Activated naive CD4-positive, alpha-beta T cell (primary cell): Measurements from ENCODE around the gene MYT1.
"Not testable (repeated sequence)": the region's sequence is repeated elsewhere in the genome, so short reads cannot be mapped to it uniquely, and the experiment has no call there.

ENCODE experiments used
- DNase-seq, 4 experiments: peaks; one replicate each; lab custom pipeline; 2025; lab: John Stamatoyannopoulos, UW

Gene MYT1

GRCh38 chr20:64167676-64168075 lies 3.4 kb downstream of the MYT1 start:
- no peak for DNase-seq

- DNase-seq: no peak
These were observed 4.3 kb downstream of the MYT1 start for GRCh38 chr20:64168381-64169090.

- no peak for DNase-seq
These were observed 4.9 kb downstream of the MYT1 start for GRCh38 chr20:64169091-64169560.

GRCh38 chr20:64171211-64171610 lies 7.0 kb downstream of the MYT1 start:
- no peak for DNase-seq

GRCh38 chr20:64173116-64173515 lies 8.9 kb downstream of the MYT1 start:
- DNase-seq: no peak

GRCh38 chr20:64176551-64176950 lies 12.3 kb downstream of the MYT1 start:
- no peak for DNase-seq

- no peak for DNase-seq
These were observed 12.7 kb downstream of the MYT1 start for GRCh38 chr20:64176971-64177370.

- no peak for DNase-seq
These were observed 13.1 kb downstream of the MYT1 start for GRCh38 chr20:64177384-64177783.

GRCh38 chr20:64177787-64178186 lies 13.5 kb downstream of the MYT1 start:
- DNase-seq: no peak

- not testable (repeated sequence) for DNase-seq
These were observed 14.7 kb downstream of the MYT1 start for GRCh38 chr20:64178925-64179324.

GRCh38 chr20:64179805-64180204 lies 15.6 kb downstream of the MYT1 start:
- DNase-seq: no peak

GRCh38 chr20:64180673-64181072 lies 16.4 kb downstream of the MYT1 start:
- no peak for DNase-seq

- DNase-seq: no peak
These were observed 17.1 kb downstream of the MYT1 start for GRCh38 chr20:64181391-64181790.

GRCh38 chr20:64182146-64182865 lies 18.1 kb downstream of the MYT1 start:
- no peak for DNase-seq

- no peak for DNase-seq
These were observed 19.1 kb downstream of the MYT1 start for GRCh38 chr20:64183313-64183712.

- DNase-seq: no peak
These were observed 20.5 kb downstream of the MYT1 start for GRCh38 chr20:64184795-64185194.

GRCh38 chr20:64185276-64185900 lies 21.1 kb downstream of the MYT1 start:
- no peak for DNase-seq

- no peak for DNase-seq
These were observed 21.9 kb downstream of the MYT1 start for GRCh38 chr20:64186071-64186598.

GRCh38 chr20:64187213-64187612 lies 23.0 kb downstream of the MYT1 start:
- DNase-seq: not testable (repeated sequence)

GRCh38 chr20:64188091-64188490 lies 23.8 kb downstream of the MYT1 start:
- no peak for DNase-seq

GRCh38 chr20:64188682-64189529 lies 24.7 kb downstream of the MYT1 start:
- no peak for DNase-seq

GRCh38 chr20:64189530-64189966 lies 25.3 kb downstream of the MYT1 start:
- no peak for DNase-seq
